Tibial nerve (tissue), 4 donors: ENCODE data around the gene FAM237B.

Experiments
- CTCF ChIP-seq, 5 experiments: fragments of 200-600 bp in 3 of 5; fragments of 450-650 bp in 2 of 5; sonication (generic) in 3 of 5; IDR thresholded peaks; one replicate each; pipeline ENCODE4 v1.5.1; 2016 to 2019; ENCODE audit warnings: antibody characterized with exemption in 5 of 5, mild to moderate bottlenecking in 3 of 5, moderate library complexity in 2 of 5
- EP300 ChIP-seq, 2 donors: sonication (generic); formaldehyde crosslinking; IDR thresholded peaks; one replicate each; pipeline ENCODE4 v1.6.1; 2017; ENCODE audit warnings: antibody characterized with exemption in 2 of 2, mild to moderate bottlenecking in 1 of 2
- POLR2A ChIP-seq, 2 donors: fragments of 450-650 bp; IDR thresholded peaks; one replicate each; pipeline ENCODE4 v1.6.1; 2017; ENCODE audit warnings: antibody characterized with exemption in 2 of 2, mild to moderate bottlenecking in 2 of 2, moderate library complexity in 2 of 2

- TF ChIP-seq CTCF (IDR thresholded peaks at IDR 0.05) (no peak), POLR2A (IDR thresholded peaks at IDR 0.05) (no peak), EP300 (IDR thresholded peaks at IDR 0.05) (no peak)
Measured at GRCh38 chr7:90269163-90269562, 51.9 kb downstream of the FAM237B start.
